Fibroblast of villous mesenchyme (primary cell): Measurements from ENCODE around the gene LMF2. TPM values are rescaled to one million over a fixed set of nuclear protein-coding genes. Genes with fewer than 3 reads are reported as not detected.

Experiments used
- DNase-seq: peaks from one replicate; pipeline ENCODE4 v3.0.0-alpha.2; 2010; ENCODE audit warnings: low read depth
- H3K4me3 ChIP-seq: 2 replicates; pipeline ENCODE4 v1.5.1; 2011; ENCODE audit warnings: low read depth, mild to moderate bottlenecking, low read length
- total RNA-seq: library from RNA; depleted of rRNA; stranded (reverse); fragments of >200 nt; gene quantifications from 2 replicates; pipeline ENCODE4 v1.2.3, GENCODE V29; 2012
- TF ChIP-seq, protein P1 (sequence below): IDR thresholded peaks from 2 replicates; pipeline ENCODE4 v1.5.1; 2012; ENCODE audit warnings: low read depth, mild to moderate bottlenecking, low read length; ENCODE audit not compliant: insufficient read depth

The LMF2 gene
- total RNA-seq, 1 donor: 50.1 TPM

DNA sequence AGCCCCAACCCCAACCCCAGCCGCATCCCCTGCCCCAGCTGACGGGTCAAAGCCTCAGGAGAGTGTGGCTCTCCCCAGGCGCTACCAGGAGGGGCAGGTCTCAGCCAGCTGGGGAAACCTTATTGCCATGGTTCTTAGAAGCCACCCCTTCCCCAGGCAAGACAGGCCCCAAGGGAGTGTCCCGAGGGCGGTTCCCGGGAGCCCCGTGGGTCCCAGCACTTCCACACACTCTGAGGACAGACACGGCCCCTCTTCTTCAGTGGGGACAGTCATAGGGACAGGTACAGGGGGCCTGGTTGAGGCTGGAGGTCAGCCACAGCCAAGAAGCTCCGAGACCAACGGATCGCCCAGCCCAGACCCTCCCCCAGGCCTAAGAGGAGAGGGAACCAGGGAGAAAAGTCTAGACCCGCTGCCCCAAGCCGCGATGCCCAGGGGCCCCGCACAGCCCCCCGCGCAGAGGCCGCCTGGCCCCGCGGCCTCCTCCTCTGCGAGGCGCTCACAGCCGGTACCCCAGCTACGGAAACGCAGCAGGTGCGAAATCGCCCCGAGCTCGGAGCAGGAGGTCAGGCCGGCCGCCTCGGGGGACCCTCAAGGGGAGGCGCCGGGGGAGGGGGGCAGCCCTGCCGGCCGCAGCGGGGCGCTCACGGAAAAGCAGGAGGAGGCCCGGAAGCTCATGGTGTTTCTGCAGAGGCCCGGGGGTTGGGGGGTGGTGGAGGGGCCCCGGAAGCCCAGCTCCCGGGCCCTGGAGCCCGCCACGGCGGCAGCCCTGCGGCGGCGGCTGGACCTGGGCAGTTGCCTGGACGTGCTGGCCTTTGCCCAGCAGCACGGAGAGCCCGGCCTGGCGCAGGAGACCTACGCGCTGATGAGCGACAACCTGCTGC lies 40.8 kb upstream of the LMF2 start:
- no peak for DNase-seq
- TF ChIP-seq, protein P1, sequence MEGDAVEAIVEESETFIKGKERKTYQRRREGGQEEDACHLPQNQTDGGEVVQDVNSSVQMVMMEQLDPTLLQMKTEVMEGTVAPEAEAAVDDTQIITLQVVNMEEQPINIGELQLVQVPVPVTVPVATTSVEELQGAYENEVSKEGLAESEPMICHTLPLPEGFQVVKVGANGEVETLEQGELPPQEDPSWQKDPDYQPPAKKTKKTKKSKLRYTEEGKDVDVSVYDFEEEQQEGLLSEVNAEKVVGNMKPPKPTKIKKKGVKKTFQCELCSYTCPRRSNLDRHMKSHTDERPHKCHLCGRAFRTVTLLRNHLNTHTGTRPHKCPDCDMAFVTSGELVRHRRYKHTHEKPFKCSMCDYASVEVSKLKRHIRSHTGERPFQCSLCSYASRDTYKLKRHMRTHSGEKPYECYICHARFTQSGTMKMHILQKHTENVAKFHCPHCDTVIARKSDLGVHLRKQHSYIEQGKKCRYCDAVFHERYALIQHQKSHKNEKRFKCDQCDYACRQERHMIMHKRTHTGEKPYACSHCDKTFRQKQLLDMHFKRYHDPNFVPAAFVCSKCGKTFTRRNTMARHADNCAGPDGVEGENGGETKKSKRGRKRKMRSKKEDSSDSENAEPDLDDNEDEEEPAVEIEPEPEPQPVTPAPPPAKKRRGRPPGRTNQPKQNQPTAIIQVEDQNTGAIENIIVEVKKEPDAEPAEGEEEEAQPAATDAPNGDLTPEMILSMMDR: no peak
- H3K4me3 ChIP-seq: no peak overlapping the region

DNA sequence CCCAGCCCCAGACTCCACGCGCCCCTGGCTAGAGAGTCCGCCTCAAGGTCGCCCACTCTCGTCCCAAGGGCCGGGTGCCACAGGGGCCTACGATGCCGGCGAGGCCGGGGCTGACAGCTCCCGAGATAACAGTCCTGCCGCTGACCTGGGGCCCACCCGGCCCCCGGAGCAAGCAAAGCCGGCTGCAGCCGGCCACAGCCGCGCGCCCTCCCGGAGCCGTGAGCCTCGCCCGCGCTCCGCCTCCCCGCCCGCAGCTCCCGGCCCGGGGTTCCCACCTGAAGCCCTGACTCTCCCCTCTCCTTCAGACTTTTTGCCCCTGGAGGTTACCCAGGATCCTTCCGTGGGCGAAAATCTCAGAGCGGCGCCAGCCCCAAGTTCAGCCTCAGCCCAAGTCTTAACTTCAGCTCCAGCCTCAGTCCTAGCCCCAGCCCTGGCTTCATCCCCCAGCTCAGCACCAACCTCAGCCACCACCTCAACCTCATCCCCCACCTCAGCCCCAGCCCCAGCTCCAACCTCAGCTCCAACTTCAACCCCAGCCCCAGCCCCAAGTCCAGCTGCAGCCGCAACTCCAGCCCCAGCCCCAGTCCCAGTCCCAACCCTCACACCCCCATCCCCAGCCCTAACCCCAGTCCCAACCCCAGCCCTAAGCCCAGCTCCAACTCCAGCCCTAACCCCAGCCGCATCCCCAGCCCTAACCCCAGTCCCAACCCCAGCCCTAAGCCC lies 39.9 kb upstream of the LMF2 start:
- peak overlapping the region; percentile 25 for H3K4me3 ChIP-seq
- TF ChIP-seq, protein P1: no peak
- DNase-seq: no peak

DNA sequence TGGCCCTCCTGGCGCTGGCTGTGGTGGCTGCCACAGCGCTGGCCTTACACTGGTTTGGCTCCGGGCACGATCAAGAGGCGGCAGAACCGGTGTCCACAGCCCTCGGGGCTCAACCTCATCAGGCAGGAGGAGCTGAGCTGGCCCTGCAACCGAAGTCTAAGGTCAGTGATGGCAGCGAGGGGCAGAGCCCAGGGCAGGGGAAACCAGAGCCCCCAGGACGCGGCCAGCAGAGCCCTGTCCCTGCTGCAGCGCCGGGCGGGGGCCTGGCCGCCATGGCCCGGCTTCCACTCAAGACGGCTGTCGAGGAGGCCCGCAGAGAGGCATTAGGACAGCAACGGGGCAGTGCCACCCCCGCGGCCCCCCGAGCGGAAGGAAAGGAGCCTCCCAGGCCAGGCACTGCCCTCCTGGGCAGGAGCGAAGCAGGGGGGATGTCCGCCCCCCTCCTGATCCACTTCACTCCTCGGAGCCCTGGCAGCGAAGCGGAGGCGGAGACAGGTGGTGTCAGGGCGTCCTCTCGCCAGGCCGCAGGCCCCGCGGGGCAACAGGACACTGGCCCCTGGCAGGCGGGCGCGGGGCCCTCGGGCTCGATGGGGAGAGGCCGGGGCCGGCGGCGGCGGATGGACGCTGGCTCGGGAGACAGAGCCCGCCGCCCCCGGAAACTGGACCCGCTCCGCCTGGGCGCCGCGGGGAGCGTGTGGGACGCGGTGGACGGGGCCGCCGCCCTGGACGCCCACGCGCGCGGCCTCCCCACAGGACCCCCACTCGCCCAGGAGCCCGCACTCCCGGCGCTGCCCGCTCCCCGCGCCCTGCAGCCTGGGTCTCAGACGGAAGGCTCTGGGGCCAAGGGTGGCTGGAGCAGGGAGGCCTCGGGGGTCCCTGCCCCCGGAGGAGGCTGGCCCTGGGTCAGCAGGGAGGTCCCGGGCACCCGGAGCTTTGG lies 39.1 kb upstream of the LMF2 start:
- H3K4me3 ChIP-seq: peak overlapping the region; percentile 25
- TF ChIP-seq, protein P1: no peak
- no peak for DNase-seq

DNA sequence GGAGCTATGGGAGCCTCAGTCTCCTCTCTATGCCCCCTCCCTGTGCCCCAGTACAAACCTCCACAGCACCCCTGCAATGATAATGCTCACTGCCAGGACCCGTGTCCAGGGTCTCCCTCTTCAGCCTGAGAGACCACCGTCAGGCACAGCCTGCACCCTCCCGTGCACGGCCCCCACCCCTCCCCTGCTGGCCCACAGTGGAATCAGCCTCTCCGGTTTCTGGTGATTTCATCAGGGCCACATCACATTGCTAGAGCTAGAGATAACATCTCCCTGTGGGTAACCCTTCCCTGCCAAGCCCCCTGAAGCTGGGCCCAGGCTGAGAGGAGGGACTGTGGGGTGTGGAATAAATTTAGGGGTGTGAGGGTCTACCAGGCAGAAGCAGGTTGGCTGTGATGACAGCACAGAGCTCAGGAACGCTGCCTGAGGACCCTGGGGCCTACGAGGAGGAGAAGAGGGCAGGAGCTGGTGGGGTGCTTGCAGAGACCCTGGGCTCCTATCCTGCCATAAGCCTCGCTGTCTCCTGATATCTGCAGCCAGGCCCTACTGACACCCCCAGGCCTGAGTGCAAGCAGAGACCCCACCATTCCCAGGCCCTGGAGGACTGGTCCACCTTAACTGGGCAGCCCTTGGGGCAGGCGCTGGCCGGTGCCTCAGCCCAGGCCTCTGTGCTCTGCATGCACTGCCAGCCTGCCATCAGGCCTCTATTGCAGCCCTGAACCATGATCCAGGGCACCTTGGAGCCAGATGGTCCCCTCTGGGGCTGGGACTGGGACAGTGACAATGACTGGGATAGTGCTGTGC lies 38.2 kb upstream of the LMF2 start, which contains the start of gene KLHDC7B:
KLHDC7B (plus strand) TSS at position 378 of the 804 bp plus-strand sequence; CDS start at position 723, 345 bp downstream.
- peak; percentile 68 for DNase-seq
- H3K4me3 ChIP-seq: peak within 1 kb of the TSS; percentile 6
- TF ChIP-seq, protein P1: peak; percentile 42

DNA sequence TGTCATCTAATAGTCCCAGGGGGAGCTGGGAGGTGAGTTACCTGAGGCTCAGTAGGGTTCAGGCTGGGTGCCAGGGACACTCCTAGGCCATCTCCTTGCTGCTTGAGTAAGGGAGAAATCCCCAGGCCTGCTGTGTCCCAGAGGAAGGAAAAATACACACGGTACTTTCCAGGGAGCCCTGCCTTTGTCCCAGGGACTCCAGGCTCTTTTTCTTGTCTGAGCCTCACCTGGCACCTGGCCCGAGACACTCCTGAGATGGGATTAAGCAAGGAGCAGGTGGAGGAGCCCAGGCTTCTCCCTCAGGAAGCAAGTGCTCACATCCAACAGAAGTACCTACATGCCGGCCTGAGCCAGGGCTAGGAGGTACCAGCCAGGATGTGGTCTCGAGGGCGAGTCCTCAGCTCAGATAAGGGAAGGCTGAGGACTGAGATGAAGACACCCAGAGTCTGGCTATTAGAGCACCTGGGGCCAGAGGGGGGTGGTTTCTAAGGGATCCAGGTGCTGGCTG lies 37.3 kb upstream of the LMF2 start:
- no peak for DNase-seq
- TF ChIP-seq, protein P1: no peak
- H3K4me3 ChIP-seq: no peak overlapping the region
